IMR-90 (cell line): ENCODE results near the gene DUS2. TPM values are rescaled to one million over a fixed set of nuclear protein-coding genes. Genes with fewer than 3 reads are reported as not detected.

Experiments
- ATAC-seq: fragments of 200-7000 bp; cut with Tn5 transposase; 2 replicates; pipeline ENCODE4 v1.9.1; 2020; ENCODE audit warnings: low read depth, mild to moderate bottlenecking, moderate library complexity
- BruUV-seq: library from RNA; stranded (reverse); fragments of 400-500 nt; replicated peaks from 2 replicates; lab custom pipeline; 2021; lab: Mats Ljungman, UMichigan
- CTCF ChIA-PET: fragments of 300-600 bp; formaldehyde crosslinking; extraction: SDS; loops from one replicate; lab custom pipeline; 2021; ENCODE audit warnings: antibody characterized with exemption; lab: Yijun Ruan, JAX
- POLR2A ChIA-PET: fragments of 300-600 bp; sonication (Branson Sonifier 250); formaldehyde crosslinking; loops from one replicate; lab custom pipeline; 2022; ENCODE audit warnings: antibody characterized with exemption; ENCODE audit not compliant: unreplicated experiment; lab: Charles Lee
- DNase-seq: peaks from one replicate; pipeline ENCODE4 v3.0.0; 2013
- H2AFZ ChIP-seq: replicated peaks from 2 replicates; pipeline ENCODE3; 2013; ENCODE audit warnings: low read length, mild to moderate bottlenecking; ENCODE audit not compliant: poor library complexity
- H2AK5ac ChIP-seq: 2 replicates; pipeline ENCODE4 v1.6.1; 2013; ENCODE audit warnings: low read depth, low read length, inconsistent platforms
- H2AK9ac ChIP-seq: replicated peaks from 2 replicates; pipeline ENCODE3; 2013; ENCODE audit warnings: mild to moderate bottlenecking, low read depth, low read length, moderate library complexity; ENCODE audit not compliant: poor library complexity
- H2BK120ac ChIP-seq: 2 replicates; pipeline ENCODE4 v1.6.1; 2013; ENCODE audit warnings: low read depth, low read length, inconsistent platforms
- H2BK15ac ChIP-seq: 3 replicates; pipeline ENCODE4 v1.6.1; 2013; ENCODE audit warnings: low read depth, low read length, inconsistent platforms
- H2BK20ac ChIP-seq: 2 replicates; pipeline ENCODE4 v1.6.1; 2013; ENCODE audit warnings: low read depth, mild to moderate bottlenecking, inconsistent platforms, low read length, moderate library complexity
- H2BK5ac ChIP-seq: 2 replicates; pipeline ENCODE4 v1.6.1; 2013; ENCODE audit warnings: mild to moderate bottlenecking, low read depth, low read length, inconsistent platforms; ENCODE audit not compliant: poor library complexity, severe bottlenecking
- H3K14ac ChIP-seq: replicated peaks from 2 replicates; pipeline ENCODE4 v1.6.1; 2013; ENCODE audit warnings: low read depth, low read length, inconsistent platforms
- H3K18ac ChIP-seq: 2 replicates; pipeline ENCODE4 v1.6.1; 2013; ENCODE audit warnings: low read depth, low read length, control low read depth
- H3K23ac ChIP-seq: 2 replicates; pipeline ENCODE4 v1.6.1; 2013; ENCODE audit warnings: low read depth, low read length, inconsistent platforms
- H3K27ac ChIP-seq: 2 replicates; pipeline ENCODE4 v1.5.1; 2013; ENCODE audit warnings: mild to moderate bottlenecking, control low read depth, low read length; ENCODE audit not compliant: insufficient read depth
- H3K27me3 ChIP-seq: 2 replicates; pipeline ENCODE4 v1.6.1; 2013; ENCODE audit warnings: low read length; ENCODE audit not compliant: control insufficient read depth, insufficient read depth
- H3K36me3 ChIP-seq: 2 replicates; pipeline ENCODE4 v1.6.1; 2013; ENCODE audit warnings: low read length, mixed read lengths; ENCODE audit not compliant: control insufficient read depth, insufficient read depth
- H3K4ac ChIP-seq: 2 replicates; pipeline ENCODE4 v1.6.1; 2013; ENCODE audit warnings: low read depth, low read length, inconsistent platforms
- H3K4me1 ChIP-seq: 2 replicates; pipeline ENCODE4 v1.6.1; 2013; ENCODE audit warnings: low read length, mixed read lengths; ENCODE audit not compliant: control insufficient read depth, insufficient read depth
- H3K4me2 ChIP-seq: 2 replicates; pipeline ENCODE4 v1.6.1; 2013; ENCODE audit warnings: low read depth, mild to moderate bottlenecking, control low read depth, low read length, moderate library complexity
- H3K4me3 ChIP-seq: 2 replicates; pipeline ENCODE4 v1.5.1; 2013; ENCODE audit warnings: low read depth, mild to moderate bottlenecking, control low read depth, low read length, moderate library complexity; ENCODE audit not compliant: insufficient read depth
- H3K56ac ChIP-seq: 2 replicates; pipeline ENCODE4 v1.6.1; 2013; ENCODE audit warnings: low read length, inconsistent platforms; ENCODE audit not compliant: insufficient read depth; ENCODE audit errors: extremely low read depth
- H3K79me1 ChIP-seq, 2 experiments: 2 replicates each; pipeline ENCODE4 v1.6.1; 2013; ENCODE audit warnings: low read length in 2 of 2, inconsistent platforms in 1 of 2, low read depth in 1 of 2
- H3K9ac ChIP-seq: 2 replicates; pipeline ENCODE4 v1.6.1; 2013; ENCODE audit warnings: low read depth, low read length, control low read depth
- H3K9me1 ChIP-seq: 2 replicates; pipeline ENCODE4 v1.6.1; 2013; ENCODE audit warnings: low read length, inconsistent platforms; ENCODE audit not compliant: insufficient read depth
- H3K9me3 ChIP-seq: 2 replicates; pipeline ENCODE4 v1.6.1; 2013; ENCODE audit warnings: low read length; ENCODE audit not compliant: control insufficient read depth, insufficient read depth
- H4K20me1 ChIP-seq: 2 replicates; pipeline ENCODE4 v1.6.1; 2013; ENCODE audit warnings: low read length, inconsistent platforms; ENCODE audit not compliant: insufficient read depth
- H4K5ac ChIP-seq: 2 replicates; pipeline ENCODE4 v1.6.1; 2013; ENCODE audit warnings: mild to moderate bottlenecking, low read depth, low read length, control low read depth
- H4K8ac ChIP-seq, 2 experiments: 2 replicates each; pipeline ENCODE4 v1.6.1; 2013; ENCODE audit warnings: low read depth in 2 of 2, low read length in 2 of 2, control low read depth in 1 of 2, inconsistent platforms in 1 of 2
- H4K91ac ChIP-seq: 2 replicates; pipeline ENCODE4 v1.6.1; 2013; ENCODE audit warnings: low read depth, low read length, inconsistent platforms; ENCODE audit not compliant: insufficient read depth
- BHLHE40 ChIP-seq: fragments of 150-350 bp; IDR thresholded peaks from 2 replicates; pipeline ENCODE4 v1.6.1; 2016; ENCODE audit warnings: mild to moderate bottlenecking, low read depth, low read length
- FOS ChIP-seq: fragments of 150-350 bp; IDR thresholded peaks from 2 replicates; pipeline ENCODE4 v1.6.1; 2016; ENCODE audit warnings: low read depth, low read length
- MAFK ChIP-seq: IDR thresholded peaks from 2 replicates; pipeline ENCODE4 v1.6.1; 2012; ENCODE audit warnings: low read depth, low read length, improper control_type of control experiment
- MXI1 ChIP-seq: IDR thresholded peaks from 2 replicates; pipeline ENCODE4 v1.6.1; 2012; ENCODE audit warnings: low read depth, mild to moderate bottlenecking, low read length, moderate library complexity, borderline replicate concordance
- NFE2L2 ChIP-seq: fragments of 150-350 bp; IDR thresholded peaks from 2 replicates; pipeline ENCODE4 v1.6.1; 2016; ENCODE audit warnings: low read depth, mild to moderate bottlenecking, low read length
- POLR2A ChIP-seq: IDR thresholded peaks from 2 replicates; pipeline ENCODE4 v1.6.1; 2012; ENCODE audit warnings: mild to moderate bottlenecking, low read depth, low read length
- RAD21 ChIP-seq: IDR thresholded peaks from 2 replicates; pipeline ENCODE4 v1.6.1; 2012; ENCODE audit warnings: low read length, improper control_type of control experiment
- RCOR1 ChIP-seq: IDR thresholded peaks from 2 replicates; pipeline ENCODE4 v1.6.1; 2012; ENCODE audit warnings: mild to moderate bottlenecking, low read length, improper control_type of control experiment; ENCODE audit not compliant: insufficient replicate concordance
- RFX5 ChIP-seq: IDR thresholded peaks from 2 replicates; pipeline ENCODE4 v1.8.0; 2012; ENCODE audit warnings: low read depth, mild to moderate bottlenecking, low read length, moderate library complexity
- SMC3 ChIP-seq: fragments of 150-350 bp; IDR thresholded peaks from 2 replicates; pipeline ENCODE4 v1.6.1; 2016; ENCODE audit warnings: low read depth, mild to moderate bottlenecking, antibody characterized with exemption, low read length, moderate library complexity
- USF2 ChIP-seq: fragments of 150-350 bp; IDR thresholded peaks from 2 replicates; pipeline ENCODE4 v1.6.1; 2017; ENCODE audit warnings: mild to moderate bottlenecking, antibody characterized with exemption, low read length, low read depth
- WGBS, 2 experiments: methylation state at CpG; one replicate each; pipeline versions ENCODE4 v1.1.5 to v1.1.7; 2013; ENCODE audit warnings: missing lambda C conversion rate in 2 of 2; ENCODE audit not compliant: insufficient read length in 1 of 2; ENCODE audit errors: extremely low coverage in 2 of 2; 5-methylcytosine and 5-hydroxymethylcytosine counted together
- dilution Hi-C: fragments of 300-500 bp; cut with HindIII; formaldehyde crosslinking; loops from one replicate; pipeline ENCODE4 v1.14.3; 2018; ENCODE audit warnings: low sequenced_read_pairs; ENCODE audit not compliant: unreplicated experiment
- in situ Hi-C: fragments of 300-500 bp; cut with MboI; formaldehyde crosslinking; loops from 3 replicates; pipeline ENCODE4 v1.14.3; 2019; ENCODE audit warnings: low sequenced_read_pairs, inconsistent platforms, mixed read lengths
- intact Hi-C: fragments of 100-400 bp; cut with micrococcal nuclease; formaldehyde crosslinking; loops from 2 replicates; pipeline ENCODE4 v1.10.0; 2022
- polyA plus RNA-seq, 3 experiments: library from polyadenylated mRNA; depleted of rRNA; stranded (reverse); fragments of >200 nt; gene quantifications; 2 replicates each; pipeline ENCODE4 v1.2.3, GENCODE V29; 2012; ENCODE audit warnings: low replicate concordance in 1 of 3
- total RNA-seq: library from RNA; depleted of rRNA; stranded (reverse); fragments of >200 nt; gene quantifications from 2 replicates; pipeline ENCODE4 v1.2.3, GENCODE V29; 2012
- TF ChIP-seq, protein P1 (sequence below): conservative IDR thresholded peaks from 2 replicates; pipeline ENCODE4 v1.5.1; 2012; ENCODE audit warnings: mild to moderate bottlenecking, low read depth, low read length, improper control_type of control experiment
- TF ChIP-seq, protein P2 (sequence below): fragments of 150-350 bp; IDR thresholded peaks from 2 replicates; pipeline ENCODE4 v1.6.1; 2016; ENCODE audit warnings: low read depth, mild to moderate bottlenecking, low read length, moderate library complexity, borderline replicate concordance

Gene DUS2
- total and polyA plus RNA-seq, 2 of the 4 experiments (the other 2 are of a cell fraction), result 15.8 to 30.5 TPM

- H4K20me1 ChIP-seq, result peaks cover 19% of the 10 kb centered on the region; the same call in 1 of the 2 replicates
- H3K4me1 ChIP-seq, result peaks cover 2% of the 10 kb centered on the region; the same call in 1 of the 2 replicates
- H3K27me3 ChIP-seq, result no peaks in the 10 kb centered on the region
- H2BK15ac ChIP-seq, result no peak overlapping the region
- H3K4me2 ChIP-seq, result peak overlapping the region; percentile 17
- H4K8ac ChIP-seq, result peak overlapping the region in 1 of 2 experiments; percentile 49; a peak in 2 of 4 replicates
- DNase-seq (peak; percentile 72), ATAC-seq (peak; percentile 79)
- H3K4ac ChIP-seq, result no peak overlapping the region; the same call in 1 of the 2 replicates
- peak overlapping the region; percentile 37; the same call in 1 of the 2 replicates for H3K27ac ChIP-seq
- POLR2A ChIA-PET, result interaction anchor here (0.6 kb wide), 2 partner anchors 17 to 104 kb away, joined by 3 read pairs; no protein-coding TSS in a partner anchor
- intact Hi-C loops, result loop anchor here (5.0 kb wide), 1 partner anchor 41 kb away; no protein-coding TSS in a partner anchor
- H3K18ac ChIP-seq, result peak overlapping the region; percentile 16; the same call in 1 of the 2 replicates
- in situ Hi-C loops, result loop anchor here (10.0 kb wide), 1 partner anchor 133 kb away; no protein-coding TSS in a partner anchor
- dilution Hi-C loops, result no loop called here
- peaks cover 5% of the 10 kb centered on the region for H3K9me1 ChIP-seq
- WGBS, 2 experiments, result no CpG with 5 or more reads among the region's 5 CpGs
- H2BK5ac ChIP-seq, result peak overlapping the region; percentile 86
- peak overlapping the region; percentile 59; the same call in 1 of the 2 replicates for H2BK120ac ChIP-seq
- peak overlapping the region; percentile 52 for H2AFZ ChIP-seq
- no peak overlapping the region for H2AK9ac ChIP-seq
- peak overlapping the region; percentile 39; the same call in 1 of the 2 replicates for H3K23ac ChIP-seq
- CTCF ChIA-PET, result interaction anchor here (0.6 kb wide), 1 partner anchor 138 kb away, joined by 3 read pairs; no protein-coding TSS in a partner anchor
- no peak overlapping the region for H3K9ac ChIP-seq
- no peak overlapping the region for H2AK5ac ChIP-seq
- H4K91ac ChIP-seq, result no peak overlapping the region; the same call in 1 of the 2 replicates
- no peak overlapping the region; the same call in 1 of the 2 replicates for H2BK20ac ChIP-seq
- BruUV-seq, result no TSS peak
- H4K5ac ChIP-seq, result no peak overlapping the region
- no peak overlapping the region for H3K14ac ChIP-seq
- no peaks in the 10 kb centered on the region for H3K9me3 ChIP-seq
- no peaks in the 10 kb centered on the region for H3K36me3 ChIP-seq
- peaks cover 29 to 65% of the 10 kb centered on the region in 2 experiments for H3K79me1 ChIP-seq
- no peak overlapping the region for H3K56ac ChIP-seq
- H3K4me3 ChIP-seq, result no peak overlapping the region
- no peak for TF ChIP-seq RFX5
- TF ChIP-seq BHLHE40, result no peak
- no peak for TF ChIP-seq RAD21
- TF ChIP-seq FOS, result no peak
- no peak for TF ChIP-seq SMC3
- no peak for TF ChIP-seq POLR2A
- TF ChIP-seq, protein P1, sequence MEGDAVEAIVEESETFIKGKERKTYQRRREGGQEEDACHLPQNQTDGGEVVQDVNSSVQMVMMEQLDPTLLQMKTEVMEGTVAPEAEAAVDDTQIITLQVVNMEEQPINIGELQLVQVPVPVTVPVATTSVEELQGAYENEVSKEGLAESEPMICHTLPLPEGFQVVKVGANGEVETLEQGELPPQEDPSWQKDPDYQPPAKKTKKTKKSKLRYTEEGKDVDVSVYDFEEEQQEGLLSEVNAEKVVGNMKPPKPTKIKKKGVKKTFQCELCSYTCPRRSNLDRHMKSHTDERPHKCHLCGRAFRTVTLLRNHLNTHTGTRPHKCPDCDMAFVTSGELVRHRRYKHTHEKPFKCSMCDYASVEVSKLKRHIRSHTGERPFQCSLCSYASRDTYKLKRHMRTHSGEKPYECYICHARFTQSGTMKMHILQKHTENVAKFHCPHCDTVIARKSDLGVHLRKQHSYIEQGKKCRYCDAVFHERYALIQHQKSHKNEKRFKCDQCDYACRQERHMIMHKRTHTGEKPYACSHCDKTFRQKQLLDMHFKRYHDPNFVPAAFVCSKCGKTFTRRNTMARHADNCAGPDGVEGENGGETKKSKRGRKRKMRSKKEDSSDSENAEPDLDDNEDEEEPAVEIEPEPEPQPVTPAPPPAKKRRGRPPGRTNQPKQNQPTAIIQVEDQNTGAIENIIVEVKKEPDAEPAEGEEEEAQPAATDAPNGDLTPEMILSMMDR, result no peak
- TF ChIP-seq USF2, result no peak
- TF ChIP-seq MXI1, result no peak
- TF ChIP-seq, protein P2, sequence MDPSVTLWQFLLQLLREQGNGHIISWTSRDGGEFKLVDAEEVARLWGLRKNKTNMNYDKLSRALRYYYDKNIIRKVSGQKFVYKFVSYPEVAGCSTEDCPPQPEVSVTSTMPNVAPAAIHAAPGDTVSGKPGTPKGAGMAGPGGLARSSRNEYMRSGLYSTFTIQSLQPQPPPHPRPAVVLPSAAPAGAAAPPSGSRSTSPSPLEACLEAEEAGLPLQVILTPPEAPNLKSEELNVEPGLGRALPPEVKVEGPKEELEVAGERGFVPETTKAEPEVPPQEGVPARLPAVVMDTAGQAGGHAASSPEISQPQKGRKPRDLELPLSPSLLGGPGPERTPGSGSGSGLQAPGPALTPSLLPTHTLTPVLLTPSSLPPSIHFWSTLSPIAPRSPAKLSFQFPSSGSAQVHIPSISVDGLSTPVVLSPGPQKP, result no peak
- TF ChIP-seq RCOR1, result no peak
- no peak for TF ChIP-seq MAFK
- no peak for TF ChIP-seq NFE2L2
Measured at GRCh38 chr16:68091380-68092261, 68.5 kb downstream of the DUS2 start.
